HepG2 (cell line): ENCODE results near the gene CAPN8. TPM values are rescaled to one million over a fixed set of nuclear protein-coding genes. Genes with fewer than 3 reads are reported as not detected.

ENCODE experiments used
- ATAC-seq: fragments of 200-7000 bp; cut with Tn5 transposase; 3 replicates; pipeline ENCODE4 v1.9.1; 2020; ENCODE audit warnings: mild to moderate bottlenecking, moderate library complexity
- BruUV-seq: library from RNA; stranded (reverse); fragments of 400-500 nt; replicated peaks from 2 replicates; lab custom pipeline; 2021; lab: Mats Ljungman, UMichigan
- CTCF ChIA-PET: fragments of 300-600 bp; formaldehyde crosslinking; extraction: SDS; loops from one replicate; lab custom pipeline; 2021; ENCODE audit warnings: low total read pairs, inconsistent platforms, low intra/inter-chr PET ratio; lab: Yijun Ruan, JAX
- POLR2A ChIA-PET: fragments of 350-600 bp; sonication (Branson Sonifier 250); formaldehyde crosslinking; loops from one replicate; lab custom pipeline; 2020; ENCODE audit warnings: antibody characterized with exemption, inconsistent platforms; lab: Yijun Ruan, JAX
- DNase-seq: peaks from one replicate; pipeline ENCODE4 v3.0.0-alpha.2; 2015; ENCODE audit warnings: low spot score
- FAIRE-seq: peaks from 3 replicates; lab custom pipeline; 2011; peaks lifted over from hg19 to GRCh38; lab: Jason Lieb, UNC
- H2AFZ ChIP-seq: one replicate; pipeline ENCODE4 v1.6.1; 2011; ENCODE audit warnings: low read length, inconsistent platforms
- H3K27ac ChIP-seq: fragments of 300-600 bp; 3 replicates; pipeline ENCODE4 v1.8.0; 2011; ENCODE audit warnings: mixed run types, mild to moderate bottlenecking, mixed read lengths, low read length, inconsistent platforms; ENCODE audit not compliant: insufficient read depth; ENCODE audit errors: extremely low read length
- H3K27me3 ChIP-seq, 2 experiments: fragments of 200-600 bp in 1 of 2; 2 replicates in 1 of 2; 3 replicates in 1 of 2; pipeline versions ENCODE4 v1.6.0 to v1.8.0; 2011; ENCODE audit warnings: low read length in 2 of 2, mild to moderate bottlenecking in 2 of 2, moderate library complexity in 2 of 2, inconsistent platforms in 1 of 2; ENCODE audit not compliant: insufficient read depth in 2 of 2, control insufficient read depth in 1 of 2
- H3K36me3 ChIP-seq, 2 experiments: fragments of 200-600 bp in 1 of 2; replicated peaks in 1 of 2; 2 replicates in 1 of 2; 3 replicates in 1 of 2; pipeline versions ENCODE4 v1.5.1 to v1.8.0; 2011; ENCODE audit warnings: low read length in 2 of 2, inconsistent platforms in 1 of 2; ENCODE audit not compliant: insufficient read depth in 2 of 2, control insufficient read depth in 1 of 2
- H3K4me1 ChIP-seq: 2 replicates; pipeline ENCODE4 v1.5.1; 2012; ENCODE audit warnings: low read length, inconsistent platforms; ENCODE audit not compliant: insufficient read depth
- H3K4me2 ChIP-seq: 2 replicates; pipeline ENCODE4 v1.6.0; 2011; ENCODE audit warnings: low read depth, low read length, inconsistent platforms
- H3K4me3 ChIP-seq, 3 experiments: fragments of 200-600 bp in 1 of 3; sonication (generic), shearing (Covaris generic) in 1 of 3; replicated peaks in 1 of 3; 2 replicates each; pipeline ENCODE4 v1.5.1; 2011 to 2016; ENCODE audit warnings: low read length in 3 of 3, inconsistent platforms in 2 of 3, low read depth in 2 of 3, mild to moderate bottlenecking in 2 of 3, control low read depth in 1 of 3, mixed read lengths in 1 of 3; ENCODE audit not compliant: insufficient read depth in 1 of 3
- H3K79me2 ChIP-seq: one replicate; pipeline ENCODE4 v1.6.1; 2011; ENCODE audit warnings: low read length, inconsistent platforms; ENCODE audit not compliant: insufficient read depth
- H3K9ac ChIP-seq: 2 replicates; pipeline ENCODE4 v1.6.0; 2011; ENCODE audit warnings: mild to moderate bottlenecking, low read depth, low read length, inconsistent platforms; ENCODE audit not compliant: insufficient read depth
- H3K9me3 ChIP-seq: 2 replicates; pipeline ENCODE4 v1.5.1; 2012; ENCODE audit warnings: mild to moderate bottlenecking, low read length
- H4K20me1 ChIP-seq: 2 replicates; pipeline ENCODE4 v1.6.0; 2011; ENCODE audit warnings: inconsistent platforms, mild to moderate bottlenecking, low read length, moderate library complexity; ENCODE audit not compliant: insufficient read depth
- FOXK2 ChIP-seq: fragments of 450-650 bp; IDR thresholded peaks from 2 replicates; pipeline ENCODE4 v1.6.1; 2016
- KDM5A ChIP-seq: fragments of 200-600 bp; sonication (generic); IDR thresholded peaks from 2 replicates; pipeline ENCODE4 v1.7.0; 2018; ENCODE audit warnings: antibody characterized with exemption, mild to moderate bottlenecking, low read length, borderline replicate concordance
- KDM5B ChIP-seq: sonication (generic); formaldehyde crosslinking; IDR thresholded peaks from 2 replicates; pipeline ENCODE4 v1.4.0; 2020; ENCODE audit warnings: missing genetic modification reagents, mild to moderate bottlenecking, borderline replicate concordance
- PRMT3 ChIP-seq: sonication (generic); formaldehyde crosslinking; IDR thresholded peaks from 2 replicates; pipeline ENCODE4 v1.8.1; 2022; ENCODE audit warnings: low read depth, mild to moderate bottlenecking, moderate library complexity, missing genetic modification reagents, borderline replicate concordance
- SCMH1 ChIP-seq: sonication (generic); formaldehyde crosslinking; IDR thresholded peaks from 2 replicates; pipeline ENCODE4 v1.9.0; 2021; ENCODE audit warnings: missing genetic modification reagents, mild to moderate bottlenecking, borderline replicate concordance
- SOX6 ChIP-seq, 2 experiments: fragments of 450-650 bp in 1 of 2; sonication (generic) in 1 of 2; formaldehyde crosslinking in 1 of 2; IDR thresholded peaks; 2 replicates each; pipeline versions ENCODE4 v1.4.0 to v1.6.1; 2017 to 2020; ENCODE audit warnings: antibody characterized with exemption in 1 of 2, mild to moderate bottlenecking in 1 of 2, missing genetic modification reagents in 1 of 2
- STAT5B ChIP-seq: sonication (generic); formaldehyde crosslinking; IDR thresholded peaks from 2 replicates; pipeline ENCODE4 v1.4.0; 2020; ENCODE audit warnings: missing genetic modification reagents
- ZNF225 ChIP-seq: sonication (generic); formaldehyde crosslinking; IDR thresholded peaks from 2 replicates; pipeline ENCODE4 v1.4.0; 2020; ENCODE audit warnings: mild to moderate bottlenecking, missing genetic modification reagents
- ZNF496 ChIP-seq: sonication (generic); formaldehyde crosslinking; IDR thresholded peaks from 2 replicates; pipeline ENCODE4 v1.8.1; 2023; ENCODE audit warnings: mild to moderate bottlenecking, moderate library complexity, missing genetic modification reagents; ENCODE audit not compliant: insufficient replicate concordance
- ZNF775 ChIP-seq: sonication (generic); formaldehyde crosslinking; IDR thresholded peaks from 2 replicates; pipeline ENCODE4 v1.4.0; 2020; ENCODE audit warnings: missing genetic modification reagents, mild to moderate bottlenecking, moderate library complexity, borderline replicate concordance
- whole genome bisulfite sequencing: methylation state at CpG from one replicate; pipeline ENCODE4 v1.1.6; 2017; ENCODE audit warnings: low lambda C conversion rate; 5-methylcytosine and 5-hydroxymethylcytosine counted together
- in situ Hi-C: cut with HindIII; loops from 2 replicates; pipeline ENCODE4 v1.10.0; 2017; ENCODE audit warnings: low pct_unique_long_range_greater_than_20kb; ENCODE audit not compliant: extremely low pct_ligation_motif_present
- intact Hi-C: fragments of 100-400 bp; cut with micrococcal nuclease; formaldehyde crosslinking; loops from one replicate; pipeline ENCODE4 v1.10.0; 2022; ENCODE audit not compliant: unreplicated experiment
- polyA plus RNA-seq, 8 experiments: library from polyadenylated mRNA; depleted of rRNA in 3 of 8; stranded (reverse) in 7 of 8; unstranded in 1 of 8; fragments of >200 nt; fragmentation: Illumina TruSeq in 4 of 8; extraction: Trizol in 4 of 8; gene quantifications; 2 replicates each; pipeline versions ENCODE4 v1.2.1 to v1.2.3, GENCODE V29; 2011 to 2016; ENCODE audit warnings: low read depth in 4 of 8, missing spikeins in 1 of 8, mixed read lengths in 1 of 8; ENCODE audit not compliant: insufficient read depth in 1 of 8
- total RNA-seq, 5 experiments: library from RNA; depleted of rRNA; stranded (reverse); fragments of >200 nt; fragmentation: Illumina TruSeq; extraction: Trizol; gene quantifications; 2 replicates each; pipeline ENCODE4 v1.2.3, GENCODE V29; 2016; ENCODE audit warnings: low read depth in 1 of 5
- TF ChIP-seq, protein P1 (sequence below): sonication (generic); formaldehyde crosslinking; IDR thresholded peaks from 2 replicates; pipeline ENCODE4 v1.8.0; 2022; ENCODE audit warnings: mild to moderate bottlenecking, missing genetic modification reagents, borderline replicate concordance
- TF ChIP-seq, protein P2 (sequence below), 2 experiments: sonication (generic) in 1 of 2; formaldehyde crosslinking in 1 of 2; IDR thresholded peaks; 2 replicates each; pipeline versions ENCODE4 v1.4.0 to v1.6.1; 2016 to 2020; ENCODE audit warnings: borderline replicate concordance in 1 of 2, low read depth in 1 of 2, mild to moderate bottlenecking in 1 of 2, missing genetic modification reagents in 1 of 2
- TF ChIP-seq, protein P3 (sequence below): sonication (generic); formaldehyde crosslinking; IDR thresholded peaks from 2 replicates; pipeline ENCODE4 v1.8.0; 2022; ENCODE audit warnings: low read depth, missing genetic modification reagents

Gene CAPN8
- total and polyA plus RNA-seq, 2 of the 13 experiments (the other 11 are each of a cell fraction or from before 2014, with no cell fraction given): 0.20 to 0.25 TPM

DNA sequence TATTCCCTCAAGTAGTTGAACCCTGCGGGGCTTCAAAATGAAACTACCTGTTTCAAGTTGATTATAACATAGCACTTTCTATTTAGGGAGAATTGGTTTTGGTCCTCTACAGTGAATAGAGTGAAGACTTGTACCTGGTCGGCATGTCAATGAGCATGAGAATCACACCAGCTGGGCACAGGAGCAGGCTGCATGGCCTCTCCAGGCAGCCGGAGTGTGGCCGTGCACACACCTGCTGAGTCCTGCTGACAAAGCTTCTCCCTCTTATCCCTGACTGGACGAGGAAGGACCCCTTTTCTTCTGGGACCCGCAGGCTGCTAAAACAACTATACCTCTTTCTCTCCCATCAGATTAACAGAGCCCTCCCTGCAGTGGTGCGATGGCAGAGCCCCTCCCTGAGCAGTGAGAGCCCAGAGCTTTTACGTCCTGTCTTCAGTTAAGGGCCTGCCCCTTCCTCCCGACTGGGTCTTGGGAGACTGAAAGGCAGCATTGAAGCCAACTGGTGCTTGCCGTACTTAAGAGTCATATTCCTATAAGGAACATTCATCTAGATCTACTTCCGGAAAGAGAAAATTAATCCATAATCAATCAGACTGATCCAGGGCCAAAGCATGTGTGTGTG is 124.9 kb downstream of the CAPN8 start:
- Histone ChIP-seq H3K79me2 (no peaks in the 10 kb centered on the region), H3K4me2 (no peak overlapping the region), H3K9me3 (no peaks in the 10 kb centered on the region), H3K36me3 (no peaks in the 10 kb centered on the region), H3K27ac (no peak overlapping the region), H4K20me1 (no peaks in the 10 kb centered on the region), H3K27me3 (peaks cover 2 to 29% of the 10 kb centered on the region in 2 experiments; a peak in 4 of 5 replicates), H3K4me3 (no peak overlapping the region), H2AFZ (no peak overlapping the region), H3K9ac (no peak overlapping the region), H3K4me1 (no peaks in the 10 kb centered on the region)
- FAIRE-seq (no peak), DNase-seq (no peak), ATAC-seq (no peak)
- in situ Hi-C loops: no loop called here
- TF ChIP-seq, protein P1, sequence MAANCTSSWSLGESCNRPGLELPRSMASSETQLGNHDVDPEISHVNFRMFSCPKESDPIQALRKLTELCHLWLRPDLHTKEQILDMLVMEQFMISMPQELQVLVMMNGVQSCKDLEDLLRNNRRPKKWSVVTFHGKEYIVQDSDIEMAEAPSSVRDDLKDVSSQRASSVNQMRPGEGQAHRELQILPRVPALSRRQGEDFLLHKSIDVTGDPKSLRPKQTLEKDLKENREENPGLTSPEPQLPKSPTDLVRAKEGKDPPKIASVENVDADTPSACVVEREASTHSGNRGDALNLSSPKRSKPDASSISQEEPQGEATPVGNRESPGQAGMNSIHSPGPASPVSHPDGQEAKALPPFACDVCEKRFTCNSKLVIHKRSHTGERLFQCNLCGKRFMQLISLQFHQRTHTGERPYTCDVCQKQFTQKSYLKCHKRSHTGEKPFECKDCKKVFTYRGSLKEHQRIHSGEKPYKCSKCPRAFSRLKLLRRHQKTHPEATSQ (CRISPR knock-in tag): no peak
- TF ChIP-seq SCMH1 (CRISPR knock-in tag) (no peak), STAT5B (CRISPR knock-in tag) (no peak), KDM5B (no peak), ZNF496 (CRISPR knock-in tag) (no peak), KDM5A (no peak), ZNF225 (no peak), FOXK2 (no peak), ZNF775 (CRISPR knock-in tag) (no peak), SOX6 (IDR thresholded peaks at IDR 0.05) (no peak), SOX6 (CRISPR knock-in tag; IDR thresholded peaks at IDR 0.05) (no peak), PRMT3 (CRISPR knock-in tag) (no peak)
- TF ChIP-seq, protein P2, sequence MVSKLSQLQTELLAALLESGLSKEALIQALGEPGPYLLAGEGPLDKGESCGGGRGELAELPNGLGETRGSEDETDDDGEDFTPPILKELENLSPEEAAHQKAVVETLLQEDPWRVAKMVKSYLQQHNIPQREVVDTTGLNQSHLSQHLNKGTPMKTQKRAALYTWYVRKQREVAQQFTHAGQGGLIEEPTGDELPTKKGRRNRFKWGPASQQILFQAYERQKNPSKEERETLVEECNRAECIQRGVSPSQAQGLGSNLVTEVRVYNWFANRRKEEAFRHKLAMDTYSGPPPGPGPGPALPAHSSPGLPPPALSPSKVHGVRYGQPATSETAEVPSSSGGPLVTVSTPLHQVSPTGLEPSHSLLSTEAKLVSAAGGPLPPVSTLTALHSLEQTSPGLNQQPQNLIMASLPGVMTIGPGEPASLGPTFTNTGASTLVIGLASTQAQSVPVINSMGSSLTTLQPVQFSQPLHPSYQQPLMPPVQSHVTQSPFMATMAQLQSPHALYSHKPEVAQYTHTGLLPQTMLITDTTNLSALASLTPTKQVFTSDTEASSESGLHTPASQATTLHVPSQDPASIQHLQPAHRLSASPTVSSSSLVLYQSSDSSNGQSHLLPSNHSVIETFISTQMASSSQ (IDR thresholded peaks at IDR 0.05; ENCODE audit: low read depth): no peak
- TF ChIP-seq, protein P2 (CRISPR knock-in tag; IDR thresholded peaks at IDR 0.05; ENCODE audit: borderline replicate concordance): no peak
- TF ChIP-seq, protein P3, sequence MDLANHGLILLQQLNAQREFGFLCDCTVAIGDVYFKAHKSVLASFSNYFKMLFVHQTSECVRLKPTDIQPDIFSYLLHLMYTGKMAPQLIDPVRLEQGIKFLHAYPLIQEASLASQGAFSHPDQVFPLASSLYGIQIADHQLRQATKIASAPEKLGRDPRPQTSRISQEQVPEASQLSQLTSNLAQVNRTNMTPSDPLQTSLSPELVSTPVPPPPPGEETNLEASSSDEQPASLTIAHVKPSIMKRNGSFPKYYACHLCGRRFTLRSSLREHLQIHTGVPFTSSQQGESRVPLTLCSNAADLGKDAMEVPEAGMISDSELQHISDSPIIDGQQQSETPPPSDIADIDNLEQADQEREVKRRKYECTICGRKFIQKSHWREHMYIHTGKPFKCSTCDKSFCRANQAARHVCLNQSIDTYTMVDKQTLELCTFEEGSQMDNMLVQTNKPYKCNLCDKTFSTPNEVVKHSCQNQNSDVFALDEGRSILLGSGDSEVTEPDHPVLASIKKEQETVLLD (CRISPR knock-in tag): no peak
- intact Hi-C loops: no loop called here
- CTCF ChIA-PET: no interaction called here
- POLR2A ChIA-PET: no interaction called here
- 31% methylated on average over 11 of the region's 11 CpGs for WGBS
- no TSS peak for BruUV-seq
